HCT116 (cell line): ENCODE data around the gene EHD1. TPM values are rescaled to one million over a fixed set of nuclear protein-coding genes. Genes with fewer than 3 reads are reported as not detected.
A peak's percentile ranks its signal among the peaks of the same experiment; 100 is the strongest.

ENCODE experiments used
- ATAC-seq: fragments of 200-7000 bp; cut with Tn5 transposase; 2 replicates; pipeline ENCODE4 v1.9.1; 2020; ENCODE audit warnings: mild to moderate bottlenecking, moderate library complexity
- BruUV-seq: library from RNA; stranded (reverse); fragments of 400-500 nt; replicated peaks from 2 replicates; lab custom pipeline; 2021; lab: Mats Ljungman, UMichigan
- CTCF ChIA-PET: fragments of 300-600 bp; sonication (Branson Sonifier 250); formaldehyde crosslinking; loops from one replicate; lab custom pipeline; 2021; ENCODE audit warnings: antibody characterized with exemption; lab: Charles Lee
- POLR2A ChIA-PET: fragments of 300-600, 350-600 bp; sonication (Branson Sonifier 250); formaldehyde crosslinking; loops from one replicate; lab custom pipeline; 2021; ENCODE audit warnings: antibody characterized with exemption; lab: Charles Lee
- RAD21 ChIA-PET, 2 experiments: fragments of 300-600 bp; sonication (Branson Sonifier 250); formaldehyde crosslinking; loops; one replicate each; lab custom pipeline; 2023; ENCODE audit warnings: low total read pairs in 2 of 2; ENCODE audit not compliant: uncharacterized antibody in 2 of 2, unreplicated experiment in 2 of 2, low non-redundant PET in 1 of 2; lab: Charles Lee
- DNase-seq: peaks from one replicate; pipeline ENCODE4 v3.0.0-alpha.2; 2010; ENCODE audit warnings: low read depth, low spot score
- H2AFZ ChIP-seq: fragments of 200-600 bp; shearing (Covaris generic), sonication (generic); 2 replicates; pipeline ENCODE4 v1.6.1; 2017; ENCODE audit warnings: low read depth, mixed run types, mixed read lengths, antibody characterized with exemption, low read length; ENCODE audit not compliant: poor library complexity, severe bottlenecking
- H3K27ac ChIP-seq: 2 replicates; pipeline ENCODE4 v1.5.1; 2012; ENCODE audit warnings: low read depth, low read length
- H3K27me3 ChIP-seq: fragments of 200-600 bp; sonication (generic); 2 replicates; pipeline ENCODE4 v1.6.1; 2016; ENCODE audit warnings: mixed run types, low read length, mixed read lengths; ENCODE audit not compliant: insufficient read depth
- H3K36me3 ChIP-seq, 2 experiments: fragments of 200-500 bp in 1 of 2; fragments of 200-600 bp in 1 of 2; sonication (Bioruptor generic) in 1 of 2; sonication (generic) in 1 of 2; 2 replicates each; pipeline versions ENCODE4 v1.5.1 to v1.6.1; 2014 to 2016; ENCODE audit warnings: low read length in 2 of 2, inconsistent platforms in 1 of 2, mixed read lengths in 1 of 2, mixed run types in 1 of 2; ENCODE audit not compliant: insufficient read depth in 2 of 2, control insufficient read depth in 1 of 2
- H3K4me1 ChIP-seq, 2 experiments: fragments of 200-600 bp in 1 of 2; sonication (generic) in 1 of 2; 2 replicates each; pipeline versions ENCODE4 v1.5.1 to v1.6.1; 2012 to 2017; ENCODE audit warnings: low read length in 2 of 2, inconsistent platforms in 1 of 2, mild to moderate bottlenecking in 1 of 2, mixed read lengths in 1 of 2, mixed run types in 1 of 2, moderate library complexity in 1 of 2; ENCODE audit not compliant: insufficient read depth in 2 of 2, control insufficient read depth in 1 of 2
- H3K4me2 ChIP-seq: fragments of 200-600 bp; sonication (generic); 2 replicates; pipeline ENCODE4 v1.6.1; 2017; ENCODE audit warnings: mixed run types, low read length, mixed read lengths
- H3K4me3 ChIP-seq, 2 experiments: fragments of 200-600 bp in 1 of 2; sonication (generic) in 1 of 2; replicated peaks in 1 of 2; 2 replicates each; pipeline ENCODE4 v1.5.1; 2011 to 2016; ENCODE audit warnings: low read length in 2 of 2, control low read depth in 1 of 2, low read depth in 1 of 2, mild to moderate bottlenecking in 1 of 2, mixed read lengths in 1 of 2, mixed run types in 1 of 2
- H3K79me2 ChIP-seq: fragments of 200-600 bp; sonication (generic); 2 replicates; pipeline ENCODE4 v1.6.1; 2017; ENCODE audit warnings: mild to moderate bottlenecking, mixed run types, low read length, moderate library complexity, mixed read lengths; ENCODE audit not compliant: insufficient read depth
- H3K9ac ChIP-seq: fragments of 200-600 bp; sonication (generic); 2 replicates; pipeline ENCODE4 v1.6.1; 2016; ENCODE audit warnings: low read length, mixed read lengths
- H3K9me2 ChIP-seq: fragments of 200-600 bp; sonication (generic), shearing (Covaris generic); 2 replicates; pipeline ENCODE4 v1.6.1; 2017; ENCODE audit warnings: mixed run types, mild to moderate bottlenecking, moderate library complexity; ENCODE audit not compliant: insufficient read depth
- H3K9me3 ChIP-seq, 2 experiments: fragments of 200-500 bp in 1 of 2; fragments of 200-600 bp in 1 of 2; sonication (Bioruptor generic) in 1 of 2; sonication (generic) in 1 of 2; 2 replicates each; pipeline ENCODE4 v1.6.1; 2014 to 2017; ENCODE audit warnings: low read length in 2 of 2, mixed read lengths in 2 of 2, inconsistent platforms in 1 of 2, low read depth in 1 of 2, mild to moderate bottlenecking in 1 of 2, mixed run types in 1 of 2, moderate library complexity in 1 of 2; ENCODE audit not compliant: control insufficient read depth in 1 of 2, insufficient read depth in 1 of 2
- H4K20me1 ChIP-seq: fragments of 200-600 bp; sonication (generic), shearing (Covaris generic); 2 replicates; pipeline ENCODE4 v1.6.1; 2017; ENCODE audit warnings: mixed run types, mild to moderate bottlenecking, moderate library complexity; ENCODE audit not compliant: insufficient read depth
- CTCF ChIP-seq, 3 experiments: fragments of 200-600 bp in 1 of 3; sonication (generic) in 1 of 3; IDR thresholded peaks in 2 of 3; conservative IDR thresholded peaks in 1 of 3; 2 replicates each; pipeline ENCODE4 v1.5.1; 2012 to 2017; ENCODE audit warnings: low read depth in 2 of 3, low read length in 2 of 3, antibody characterized with exemption in 1 of 3, borderline replicate concordance in 1 of 3, control low read depth in 1 of 3, mild to moderate bottlenecking in 1 of 3, mixed read lengths in 1 of 3, mixed run types in 1 of 3, moderate library complexity in 1 of 3; ENCODE audit not compliant: insufficient read depth in 1 of 3
- EGR1 ChIP-seq: IDR thresholded peaks from 2 replicates; pipeline ENCODE4 v1.6.1; 2012; ENCODE audit warnings: low read depth
- ELF1 ChIP-seq: IDR thresholded peaks from 2 replicates; pipeline ENCODE4 v1.6.1; 2012; ENCODE audit warnings: low read depth, borderline replicate concordance
- EZH2phosphoT487 ChIP-seq: fragments of 200-600 bp; IDR thresholded peaks from 2 replicates; pipeline ENCODE4 v1.6.1; 2018; ENCODE audit warnings: antibody characterized with exemption, borderline replicate concordance
- JUND ChIP-seq: IDR thresholded peaks from 2 replicates; pipeline ENCODE4 v1.6.1; 2012
- MAX ChIP-seq: IDR thresholded peaks from 2 replicates; pipeline ENCODE4 v1.6.1; 2012
- POLR2AphosphoS5 ChIP-seq: IDR thresholded peaks from 2 replicates; pipeline ENCODE4 v1.6.1; 2011; ENCODE audit warnings: mild to moderate bottlenecking, low read depth, low read length, moderate library complexity
- RAD21 ChIP-seq: IDR thresholded peaks from 2 replicates; pipeline ENCODE4 v1.6.1; 2012; ENCODE audit warnings: low read depth, mild to moderate bottlenecking
- SIN3A ChIP-seq: IDR thresholded peaks from 2 replicates; pipeline ENCODE4 v1.6.1; 2012; ENCODE audit warnings: low read depth
- SP1 ChIP-seq: IDR thresholded peaks from 2 replicates; pipeline ENCODE4 v1.6.1; 2012; ENCODE audit warnings: low read depth
- TCF7L2 ChIP-seq: IDR thresholded peaks from 2 replicates; pipeline ENCODE4 v1.7.0; 2011; ENCODE audit warnings: borderline replicate concordance, inconsistent platforms; ENCODE audit not compliant: insufficient read depth, insufficient read length; ENCODE audit errors: extremely low read depth
- YY1 ChIP-seq: IDR thresholded peaks from 2 replicates; pipeline ENCODE4 v1.6.1; 2011; ENCODE audit warnings: low read length, low read depth, moderate library complexity, mild to moderate bottlenecking; ENCODE audit not compliant: insufficient replicate concordance; ENCODE audit errors: extremely low read depth
- ZFX ChIP-seq: fragments of 450-650 bp; IDR thresholded peaks from 2 replicates; pipeline ENCODE4 v1.6.1; 2017
- intact Hi-C: fragments of 100-400 bp; cut with micrococcal nuclease; formaldehyde crosslinking; loops from 2 replicates; pipeline ENCODE4 v1.10.0; 2022
- total RNA-seq: library from RNA; stranded (reverse); gene quantifications from one replicate; pipeline ENCODE4 v1.2.1, GENCODE V29; 2021; ENCODE audit not compliant: unreplicated experiment

Gene EHD1
- total RNA-seq, 1 experiment from 2014 or later, result 48.1 TPM

GRCh38 chr11:64923151-64923661, 44.8 kb upstream of the EHD1 start:
- H3K4me3 ChIP-seq, result no peak overlapping the region

More at GRCh38 chr11:64923151-64923661, 44.8 kb upstream of the EHD1 start:
- POLR2A ChIA-PET, result interaction anchor here (1.5 kb wide), 2 partner anchors 11 to 84 kb away, joined by 4 read pairs; no protein-coding TSS in a partner anchor
- Histone ChIP-seq H3K9ac (no peak overlapping the region), H4K20me1 (no peaks in the 10 kb centered on the region), H3K4me2 (peak overlapping the region; percentile 82), H3K79me2 (no peaks in the 10 kb centered on the region), H2AFZ (no peak overlapping the region), H3K9me2 (no peaks in the 10 kb centered on the region), H3K27me3 (no peaks in the 10 kb centered on the region), H3K27ac (peak overlapping the region; percentile 85; the same call in 1 of the 2 replicates), H3K9me3 (no peaks in the 10 kb centered on the region), H3K36me3 (no peaks in the 10 kb centered on the region)
- RAD21 ChIA-PET, result no interaction called here
- CTCF ChIA-PET, result interaction anchor here (0.6 to 1.4 kb wide), 2 partner anchors 35 to 136 kb away, joined by 4 read pairs; no protein-coding TSS in a partner anchor
- intact Hi-C loops, result no loop called here
- no peak for ATAC-seq
- TF ChIP-seq EZH2phosphoT487 (no peak), YY1 (no peak), JUND (no peak), EGR1 (no peak), ELF1 (no peak), ZFX (no peak), POLR2AphosphoS5 (no peak), SP1 (no peak), MAX (no peak), TCF7L2 (no peak), CTCF (IDR thresholded peaks at IDR 0.05 in 2 of 3, conservative IDR thresholded peaks at IDR 0.05 in 1 of 3; ENCODE audit: borderline replicate concordance in 1 of 3, insufficient read depth in 1 of 3, low read depth in 2 of 3, low read length in 2 of 3) (no peak), RAD21 (no peak), SIN3A (no peak)
- TF ChIP-seq, all 23 proteins: peak for 0
- BruUV-seq, result no TSS peak
- peaks cover 11 to 28% of the 10 kb centered on the region in 2 experiments for H3K4me1 ChIP-seq
- no peak for DNase-seq
